Measurements from ENCODE around the gene CEP170. TPM values are rescaled to one million over a fixed set of nuclear protein-coding genes. Genes with fewer than 3 reads are reported as not detected.
"Not testable (repeated sequence)": the region's sequence is repeated elsewhere in the genome, so short reads cannot be mapped to it uniquely, and the experiment has no call there.

Gene CEP170
- total RNA-seq, 6 experiments from 2014 or later, result 12.6 to 24.6 (median 14.6) TPM

DNA sequence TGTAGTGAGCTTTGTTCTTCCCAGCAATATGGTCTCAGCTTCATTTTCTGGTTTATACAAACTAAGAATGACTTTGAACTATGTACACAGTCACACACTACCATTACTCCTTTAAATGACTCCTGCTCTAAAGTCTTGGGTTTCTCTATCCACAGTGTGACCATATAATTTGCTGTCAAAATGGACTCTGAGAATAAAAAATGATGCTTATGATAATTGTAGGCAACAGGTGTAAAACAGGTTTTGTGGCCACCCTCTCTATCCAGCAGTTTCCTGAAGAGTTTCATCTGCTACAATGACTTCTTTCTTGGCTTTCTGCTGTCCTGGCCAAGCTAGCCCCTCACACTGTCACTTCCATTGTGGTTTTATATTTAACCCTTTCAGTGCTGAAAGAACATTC lies 71.4 kb downstream of the CEP170 start:
- intact Hi-C loops (cut with DNase I); ATAC-seq; H3K27me3 ChIP-seq; H3K36me3 ChIP-seq; DNase-seq; H3K9me3 ChIP-seq; H3K4me1 ChIP-seq; H3K4me3 ChIP-seq; H3K27ac ChIP-seq: not testable (repeated sequence)

DNA sequence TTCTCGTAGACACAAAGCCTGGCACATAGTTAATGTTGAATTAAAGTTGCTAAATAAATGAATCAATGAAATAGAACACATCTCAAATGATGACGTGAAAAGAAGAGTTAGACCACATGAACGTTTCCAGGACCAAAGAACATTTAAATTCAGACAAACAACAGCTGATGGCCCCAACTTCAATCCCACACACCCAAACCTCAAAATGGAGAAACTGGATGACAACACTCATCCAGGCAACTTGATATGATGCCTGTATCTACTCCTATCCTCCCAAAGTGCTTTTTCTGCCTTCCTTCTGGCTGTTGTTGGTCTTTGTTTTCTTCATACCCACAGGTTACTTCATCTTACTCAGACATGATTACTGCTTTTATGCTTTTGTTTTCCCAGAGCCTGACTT lies 71.9 kb downstream of the CEP170 start:
- 91% methylated on average over 3 of the region's 3 CpGs for WGBS (ENCODE audit: insufficient coverage, low coverage, low lambda C conversion rate, missing lambda C conversion rate)
- H3K27me3 ChIP-seq; intact Hi-C loops (cut with DNase I); H3K9me3 ChIP-seq; H3K4me3 ChIP-seq; ATAC-seq; H3K36me3 ChIP-seq; DNase-seq; H3K27ac ChIP-seq; H3K4me1 ChIP-seq: not testable (repeated sequence)

DNA sequence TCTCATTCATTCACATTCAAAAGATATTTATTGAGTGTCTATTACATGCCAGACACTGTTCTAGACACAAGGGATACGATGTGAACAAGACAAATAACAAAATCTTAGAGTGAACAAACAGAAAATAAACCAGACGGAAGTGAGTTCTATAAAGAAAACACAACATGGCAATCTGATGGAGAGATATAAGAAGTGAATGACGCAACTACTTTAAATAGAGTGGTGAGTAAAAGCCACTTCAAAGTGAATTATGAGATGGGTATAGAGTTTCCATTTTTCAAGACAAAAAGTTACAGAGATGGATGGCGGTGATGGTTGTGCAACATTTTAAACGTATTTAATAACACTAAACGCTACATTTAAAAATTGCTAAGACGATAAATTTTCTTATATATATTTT lies 75.4 kb downstream of the CEP170 start:
- no peaks in the 10 kb centered on the region for H3K27me3 ChIP-seq
- no peak for ATAC-seq
- intact Hi-C loops (cut with DNase I), result no loop called here
- H3K4me3 ChIP-seq, result no peak overlapping the region
- no peaks in the 10 kb centered on the region for H3K36me3 ChIP-seq
- no peak for TF ChIP-seq POLR2A (IDR thresholded peaks at IDR 0.05)
- TF ChIP-seq, protein P1, sequence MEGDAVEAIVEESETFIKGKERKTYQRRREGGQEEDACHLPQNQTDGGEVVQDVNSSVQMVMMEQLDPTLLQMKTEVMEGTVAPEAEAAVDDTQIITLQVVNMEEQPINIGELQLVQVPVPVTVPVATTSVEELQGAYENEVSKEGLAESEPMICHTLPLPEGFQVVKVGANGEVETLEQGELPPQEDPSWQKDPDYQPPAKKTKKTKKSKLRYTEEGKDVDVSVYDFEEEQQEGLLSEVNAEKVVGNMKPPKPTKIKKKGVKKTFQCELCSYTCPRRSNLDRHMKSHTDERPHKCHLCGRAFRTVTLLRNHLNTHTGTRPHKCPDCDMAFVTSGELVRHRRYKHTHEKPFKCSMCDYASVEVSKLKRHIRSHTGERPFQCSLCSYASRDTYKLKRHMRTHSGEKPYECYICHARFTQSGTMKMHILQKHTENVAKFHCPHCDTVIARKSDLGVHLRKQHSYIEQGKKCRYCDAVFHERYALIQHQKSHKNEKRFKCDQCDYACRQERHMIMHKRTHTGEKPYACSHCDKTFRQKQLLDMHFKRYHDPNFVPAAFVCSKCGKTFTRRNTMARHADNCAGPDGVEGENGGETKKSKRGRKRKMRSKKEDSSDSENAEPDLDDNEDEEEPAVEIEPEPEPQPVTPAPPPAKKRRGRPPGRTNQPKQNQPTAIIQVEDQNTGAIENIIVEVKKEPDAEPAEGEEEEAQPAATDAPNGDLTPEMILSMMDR (IDR thresholded peaks at IDR 0.05), result no peak
- no peak for DNase-seq
- H3K4me1 ChIP-seq, result no peaks in the 10 kb centered on the region
- 85% methylated on average over 7 of the region's 7 CpGs for WGBS (ENCODE audit: insufficient coverage, low coverage, low lambda C conversion rate, missing lambda C conversion rate)
- no peaks in the 10 kb centered on the region for H3K9me3 ChIP-seq
- H3K27ac ChIP-seq, result no peak overlapping the region

DNA sequence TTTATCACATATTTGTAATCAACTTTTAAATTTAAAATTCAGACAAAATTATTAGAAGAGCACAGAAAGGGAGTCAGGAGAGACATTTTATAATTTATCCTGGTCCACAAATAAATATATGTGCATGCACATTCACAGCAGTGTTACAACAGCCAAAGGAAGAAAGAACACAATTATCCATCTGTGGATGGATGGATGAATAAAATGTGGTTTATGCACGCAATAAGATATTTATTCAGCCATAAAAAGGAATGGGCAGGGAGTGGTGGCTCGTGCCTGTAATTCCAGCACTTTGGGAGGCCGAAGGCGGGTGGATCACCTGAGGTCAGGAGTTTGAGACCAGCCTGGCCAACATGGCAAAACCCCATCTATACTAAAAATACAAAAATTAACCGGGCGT lies 77.3 kb downstream of the CEP170 start:
- not testable (repeated sequence) for DNase-seq, H3K9me3 ChIP-seq
- 96% methylated on average over 6 of the region's 6 CpGs for WGBS (ENCODE audit: insufficient coverage, low coverage, low lambda C conversion rate, missing lambda C conversion rate)

DNA sequence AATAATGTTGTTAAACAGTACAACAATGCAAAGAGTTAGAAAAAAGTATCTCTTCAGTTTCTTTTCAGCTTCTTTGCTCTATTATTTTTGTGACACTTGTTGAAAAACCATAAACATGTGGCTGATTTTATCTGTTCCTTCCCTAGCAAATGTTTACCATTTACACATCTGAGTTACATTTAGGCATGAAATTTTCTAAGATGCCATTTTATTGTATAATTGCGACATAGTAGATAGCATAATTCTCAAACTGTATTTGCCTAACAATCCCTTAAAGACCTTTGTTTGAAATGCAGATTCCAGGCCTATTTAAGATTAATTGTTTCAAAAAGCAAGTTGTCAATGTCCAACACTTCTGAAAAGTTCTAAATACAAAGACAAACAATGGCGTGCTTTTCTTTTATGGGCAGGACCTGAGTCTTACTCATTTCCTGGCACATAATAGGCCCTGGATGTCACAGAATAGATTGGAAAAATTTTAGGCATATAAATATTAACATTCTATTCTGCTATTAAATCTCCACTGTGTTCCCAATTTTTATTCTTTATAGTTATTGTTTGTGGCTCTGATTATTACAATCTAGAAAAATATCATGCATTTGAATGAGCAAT lies 81.2 kb downstream of the CEP170 start:
- H3K27ac ChIP-seq; H3K27me3 ChIP-seq; H3K4me1 ChIP-seq; H3K4me3 ChIP-seq; H3K36me3 ChIP-seq; intact Hi-C loops (cut with DNase I); DNase-seq; ATAC-seq; H3K9me3 ChIP-seq: not testable (repeated sequence)
- 94% methylated on average over 1 of the region's 2 CpGs for WGBS (ENCODE audit: insufficient coverage, low coverage, low lambda C conversion rate, missing lambda C conversion rate)

More for the DNA sequence above, 77.3 kb downstream of the CEP170 start:
- H3K4me3 ChIP-seq; H3K27me3 ChIP-seq; ATAC-seq; H3K36me3 ChIP-seq; H3K4me1 ChIP-seq; intact Hi-C loops (cut with DNase I); H3K27ac ChIP-seq: not testable (repeated sequence)

DNA sequence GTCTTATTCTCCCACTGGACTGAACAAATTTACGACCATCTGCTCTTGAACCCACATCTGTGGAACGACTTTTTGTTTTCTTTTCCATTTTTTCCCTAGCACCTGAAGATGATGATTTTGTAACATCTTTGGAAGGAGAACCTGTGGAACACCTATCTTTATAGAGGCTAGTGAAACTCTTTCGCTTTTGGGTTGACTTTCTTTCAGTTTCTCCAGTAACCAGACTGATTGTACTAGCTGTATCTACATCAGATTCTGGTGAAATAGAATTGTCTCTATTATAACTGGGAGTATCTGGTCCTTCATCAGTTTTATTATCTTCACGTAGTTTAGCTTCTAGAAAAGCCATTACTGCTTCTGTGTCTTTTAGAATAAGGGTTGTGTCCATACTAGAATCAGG lies 90.2 kb downstream of the CEP170 start:
- H3K27ac ChIP-seq; DNase-seq; H3K4me1 ChIP-seq; H3K4me3 ChIP-seq; intact Hi-C loops (cut with DNase I); H3K36me3 ChIP-seq; H3K9me3 ChIP-seq; ATAC-seq; H3K27me3 ChIP-seq: not testable (repeated sequence)
- 85% methylated on average over 2 of the region's 4 CpGs for WGBS (ENCODE audit: insufficient coverage, low coverage, low lambda C conversion rate, missing lambda C conversion rate)

DNA sequence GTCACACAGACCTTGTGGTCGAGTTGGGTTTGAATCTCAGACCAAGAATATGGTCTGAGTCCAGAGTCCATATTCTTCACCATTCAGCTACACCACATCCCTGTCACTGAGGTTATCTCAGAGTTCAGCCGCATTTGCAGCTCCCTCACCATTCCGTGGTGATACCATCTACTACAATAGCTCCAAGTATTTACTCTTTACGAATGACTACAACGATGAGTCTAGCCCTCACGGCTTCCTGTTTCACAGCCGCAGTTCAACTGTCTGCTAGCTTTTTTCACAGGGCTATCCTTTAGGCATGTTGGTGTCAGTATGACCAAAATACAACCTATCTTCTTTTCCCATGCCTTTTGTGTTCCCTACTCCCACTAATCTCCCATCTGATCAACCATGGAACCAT lies 104.2 kb downstream of the CEP170 start:
- DNase-seq; H3K9me3 ChIP-seq; H3K4me3 ChIP-seq; H3K27me3 ChIP-seq; intact Hi-C loops (cut with DNase I); H3K4me1 ChIP-seq; H3K27ac ChIP-seq; ATAC-seq; H3K36me3 ChIP-seq: not testable (repeated sequence)
- 60% methylated on average over 2 of the region's 7 CpGs for WGBS (ENCODE audit: insufficient coverage, low coverage, low lambda C conversion rate, missing lambda C conversion rate)

DNA sequence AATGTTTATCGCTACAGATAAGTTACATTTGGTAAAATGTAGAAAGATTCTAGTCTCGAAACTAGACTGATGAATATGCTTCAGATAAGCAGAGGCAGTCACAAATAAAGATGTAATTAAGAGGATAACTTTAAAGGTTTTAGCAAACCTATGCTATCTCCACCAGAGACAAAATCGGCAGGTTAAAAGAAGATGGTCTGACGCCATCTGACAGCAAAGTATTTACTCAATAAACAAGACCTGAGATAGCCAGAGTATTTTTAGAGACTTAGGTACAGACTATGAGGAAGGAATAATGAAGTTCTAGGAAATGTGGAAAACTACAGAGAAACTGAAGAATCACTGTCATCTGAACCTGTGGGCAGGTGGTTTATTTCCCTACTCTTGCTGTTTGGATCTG lies 106.0 kb downstream of the CEP170 start:
- 72% methylated on average over 4 of the region's 4 CpGs for WGBS (ENCODE audit: insufficient coverage, low coverage, low lambda C conversion rate, missing lambda C conversion rate)
- H3K36me3 ChIP-seq; H3K27ac ChIP-seq; H3K4me3 ChIP-seq; H3K9me3 ChIP-seq; DNase-seq; H3K4me1 ChIP-seq; intact Hi-C loops (cut with DNase I); H3K27me3 ChIP-seq: not testable (repeated sequence)
- peak in 1 of 4 donors; percentile 24 for ATAC-seq

DNA sequence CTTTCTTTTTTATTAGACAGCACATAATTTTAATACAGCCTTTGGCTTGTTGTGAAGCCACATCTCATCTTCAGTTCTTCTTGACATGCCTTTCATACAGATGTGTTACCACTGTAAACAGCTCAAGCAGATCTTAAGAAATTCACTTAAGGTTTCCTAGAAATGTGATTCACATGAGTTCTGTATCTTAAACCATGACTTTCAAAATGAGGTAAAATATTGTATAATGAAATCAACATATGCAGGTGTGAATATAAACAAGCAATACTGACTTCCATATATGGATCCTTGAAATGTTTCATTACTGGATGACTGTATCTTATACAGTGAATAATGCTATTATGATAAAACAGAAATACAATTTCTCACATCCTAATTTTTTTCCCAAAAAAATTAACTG lies 107.7 kb downstream of the CEP170 start:
- H3K27ac ChIP-seq; H3K36me3 ChIP-seq; ATAC-seq; H3K4me1 ChIP-seq; H3K9me3 ChIP-seq; H3K27me3 ChIP-seq; intact Hi-C loops (cut with DNase I); H3K4me3 ChIP-seq; DNase-seq: not testable (repeated sequence)

Data from right lobe of liver (tissue), 6 donors.